Measurements from ENCODE around the gene DNAJC6.

Gene DNAJC6

GRCh38 chr1:65297706-65298105 is 11.6 kb upstream of the DNAJC6 start:
- no peak for DNase-seq

GRCh38 chr1:65299328-65299727 is 10.0 kb upstream of the DNAJC6 start:
- no peak for DNase-seq

- no peak for DNase-seq
Observed at GRCh38 chr1:65308781-65309303, 501 bp upstream of the DNAJC6 start.

- DNase-seq = peak; percentile 78 to 86
Observed at GRCh38 chr1:65310078-65310587, 790 bp downstream of the DNAJC6 start.

- DNase-seq = no peak
Observed at GRCh38 chr1:65311760-65312159, 2.4 kb downstream of the DNAJC6 start.

GRCh38 chr1:65316233-65316632 is 6.9 kb downstream of the DNAJC6 start:
- no peak for DNase-seq

GRCh38 chr1:65317866-65318653 is 8.7 kb downstream of the DNAJC6 start:
- no peak for DNase-seq

- DNase-seq = no peak
Observed at GRCh38 chr1:65319141-65319540, 9.8 kb downstream of the DNAJC6 start.

- DNase-seq = no peak
Observed at GRCh38 chr1:65319754-65320153, 10.4 kb downstream of the DNAJC6 start.

- no peak for DNase-seq
Observed at GRCh38 chr1:65321879-65322278, 12.5 kb downstream of the DNAJC6 start.

- no peak for DNase-seq
Observed at GRCh38 chr1:65323246-65323645, 13.9 kb downstream of the DNAJC6 start.

- no peak for DNase-seq
Observed at GRCh38 chr1:65330021-65330420, 20.7 kb downstream of the DNAJC6 start.

GRCh38 chr1:65330822-65331221 is 21.5 kb downstream of the DNAJC6 start:
- no peak for DNase-seq

- no peak for DNase-seq
Observed at GRCh38 chr1:65332821-65333220, 23.5 kb downstream of the DNAJC6 start.

GRCh38 chr1:65334081-65334480 is 24.7 kb downstream of the DNAJC6 start:
- DNase-seq = no peak

GRCh38 chr1:65339866-65340468 is 30.6 kb downstream of the DNAJC6 start:
- DNase-seq = no peak

GRCh38 chr1:65341381-65341780 is 32.0 kb downstream of the DNAJC6 start:
- DNase-seq = no peak

- no peak for DNase-seq
Observed at GRCh38 chr1:65343286-65343685, 33.9 kb downstream of the DNAJC6 start.

GRCh38 chr1:65344171-65344814 is 35.0 kb downstream of the DNAJC6 start:
- no peak for DNase-seq

GRCh38 chr1:65346190-65346589 is 36.8 kb downstream of the DNAJC6 start:
- no peak for DNase-seq

- no peak for DNase-seq
Observed at GRCh38 chr1:65355031-65355712, 45.8 kb downstream of the DNAJC6 start.

GRCh38 chr1:65357291-65357960 is 48.1 kb downstream of the DNAJC6 start:
- no peak for DNase-seq
